WTC11 (cell line): Measurements from ENCODE around the gene PRKAB2. TPM values are rescaled to one million over a fixed set of nuclear protein-coding genes. Genes with fewer than 3 reads are reported as not detected.

Experiments
- ATAC-seq: fragments of 200-7000 bp; cut with Tn5 transposase; 2 replicates; pipeline ENCODE4 v1.10.0; 2021; ENCODE audit warnings: mild to moderate bottlenecking, moderate library complexity
- CTCF ChIA-PET: fragments of 300-600 bp; sonication (Branson Sonifier 250); formaldehyde crosslinking; loops from one replicate; lab custom pipeline; 2021; ENCODE audit warnings: antibody characterized with exemption; lab: Charles Lee
- POLR2A ChIA-PET: fragments of 350-600 bp; sonication (Branson Sonifier 250); formaldehyde crosslinking; loops from one replicate; lab custom pipeline; 2021; ENCODE audit warnings: antibody characterized with exemption; lab: Charles Lee
- DNase-seq: peaks from one replicate; pipeline ENCODE4 v3.0.0; 2021; ENCODE audit warnings: low spot score
- H3K27ac Mint-ChIP-seq: 2 replicates; pipeline ENCODE4 v1.8.0; 2021; ENCODE audit warnings: mixed read lengths
- H3K27me3 Mint-ChIP-seq: 2 replicates; pipeline ENCODE4 v1.8.0; 2021; ENCODE audit warnings: low read depth, mild to moderate bottlenecking, moderate library complexity, mixed read lengths
- H3K36me3 Mint-ChIP-seq: 2 replicates; pipeline ENCODE4 v1.8.0; 2021; ENCODE audit warnings: mixed read lengths
- H3K4me1 Mint-ChIP-seq: 2 replicates; pipeline ENCODE4 v1.8.0; 2022; ENCODE audit warnings: mixed read lengths
- H3K4me3 Mint-ChIP-seq: 2 replicates; pipeline ENCODE4 v1.8.0; 2021; ENCODE audit warnings: mild to moderate bottlenecking, moderate library complexity, mixed read lengths
- H3K9me3 Mint-ChIP-seq: 2 replicates; pipeline ENCODE4 v1.8.0; 2021; ENCODE audit warnings: mixed read lengths
- ATF1 ChIP-seq: sonication (generic); formaldehyde crosslinking; IDR thresholded peaks from 2 replicates; pipeline ENCODE4 v1.8.1; 2023; ENCODE audit warnings: mild to moderate bottlenecking, moderate library complexity, missing genetic modification reagents
- ELF4 ChIP-seq: sonication (generic); formaldehyde crosslinking; IDR thresholded peaks from 2 replicates; pipeline ENCODE4 v1.8.1; 2022; ENCODE audit warnings: low read depth, mild to moderate bottlenecking, moderate library complexity, missing genetic modification reagents
- FOXP1 ChIP-seq: sonication (generic); formaldehyde crosslinking; IDR thresholded peaks from 2 replicates; pipeline ENCODE4 v1.8.0; 2022; ENCODE audit warnings: missing genetic modification reagents, mild to moderate bottlenecking, moderate library complexity, borderline replicate concordance
- GABPB1 ChIP-seq: sonication (generic); formaldehyde crosslinking; IDR thresholded peaks from 2 replicates; pipeline ENCODE4 v1.8.1; 2023; ENCODE audit warnings: mild to moderate bottlenecking, missing genetic modification reagents
- IRF2 ChIP-seq: sonication (generic); formaldehyde crosslinking; IDR thresholded peaks from 2 replicates; pipeline ENCODE4 v1.8.0; 2022; ENCODE audit warnings: low read depth, missing genetic modification reagents, borderline replicate concordance
- NFE2L1 ChIP-seq: sonication (generic); formaldehyde crosslinking; IDR thresholded peaks from 2 replicates; pipeline ENCODE4 v1.8.1; 2023; ENCODE audit warnings: missing genetic modification reagents
- NFYB ChIP-seq: sonication (generic); formaldehyde crosslinking; conservative IDR thresholded peaks from 2 replicates; pipeline ENCODE4 v1.8.0; 2022; ENCODE audit warnings: low read depth, missing genetic modification reagents
- OVOL2 ChIP-seq: fragments of 250-450 bp; sonication (Bioruptor Pico); IDR thresholded peaks from 2 replicates; pipeline ENCODE4 v1.9.0; 2021; ENCODE audit warnings: mild to moderate bottlenecking, borderline replicate concordance
- RELA ChIP-seq: sonication (generic); formaldehyde crosslinking; IDR thresholded peaks from 2 replicates; pipeline ENCODE4 v1.8.1; 2022; ENCODE audit warnings: missing genetic modification reagents, mild to moderate bottlenecking, borderline replicate concordance
- RORB ChIP-seq: fragments of 250-450 bp; sonication (Bioruptor Pico); IDR thresholded peaks from 2 replicates; pipeline ENCODE4 v1.9.0; 2021; ENCODE audit warnings: mild to moderate bottlenecking
- SMAD4 ChIP-seq: sonication (generic); formaldehyde crosslinking; IDR thresholded peaks from 2 replicates; pipeline ENCODE4 v1.8.0; 2022; ENCODE audit warnings: mild to moderate bottlenecking, missing genetic modification reagents
- TCF7 ChIP-seq: sonication (generic); formaldehyde crosslinking; IDR thresholded peaks from 2 replicates; pipeline ENCODE4 v1.8.0; 2022; ENCODE audit warnings: mild to moderate bottlenecking, low read depth, missing genetic modification reagents, moderate library complexity
- ZNF219 ChIP-seq: sonication (generic); formaldehyde crosslinking; IDR thresholded peaks from 2 replicates; pipeline ENCODE4 v1.8.0; 2023; ENCODE audit warnings: missing genetic modification reagents, mild to moderate bottlenecking, borderline replicate concordance
- ZNF232 ChIP-seq: sonication (generic); formaldehyde crosslinking; IDR thresholded peaks from 2 replicates; pipeline ENCODE4 v1.8.0; 2022; ENCODE audit warnings: mild to moderate bottlenecking, missing genetic modification reagents
- ZNF263 ChIP-seq: sonication (generic); formaldehyde crosslinking; IDR thresholded peaks from 2 replicates; pipeline ENCODE4 v1.8.1; 2022; ENCODE audit warnings: low read depth, mild to moderate bottlenecking, moderate library complexity, missing genetic modification reagents
- ZNF671 ChIP-seq: fragments of 250-450 bp; sonication (Bioruptor Pico); IDR thresholded peaks from 2 replicates; pipeline ENCODE4 v1.8.0; 2021; ENCODE audit warnings: mild to moderate bottlenecking
- total RNA-seq: library from RNA; stranded (reverse); gene quantifications from 3 replicates; pipeline ENCODE4 v1.2.3, GENCODE V29; 2021
- TF ChIP-seq, protein P1 (sequence below): sonication (generic); formaldehyde crosslinking; IDR thresholded peaks from 2 replicates; pipeline ENCODE4 v1.8.1; 2022; ENCODE audit warnings: low read depth, missing genetic modification reagents, borderline replicate concordance
- TF ChIP-seq, protein P2 (sequence below): sonication (generic); formaldehyde crosslinking; IDR thresholded peaks from 2 replicates; pipeline ENCODE4 v1.8.1; 2023; ENCODE audit warnings: mild to moderate bottlenecking, missing genetic modification reagents, moderate library complexity
- TF ChIP-seq, protein P3 (sequence below): sonication (generic); formaldehyde crosslinking; IDR thresholded peaks from 2 replicates; pipeline ENCODE4 v1.8.0; 2023; ENCODE audit warnings: missing genetic modification reagents, mild to moderate bottlenecking, borderline replicate concordance
- TF ChIP-seq, protein P4 (sequence below): sonication (generic); formaldehyde crosslinking; IDR thresholded peaks from 2 replicates; pipeline ENCODE4 v1.8.0; 2022; ENCODE audit warnings: mild to moderate bottlenecking, missing genetic modification reagents
- TF ChIP-seq, protein P5 (sequence below): sonication (generic); formaldehyde crosslinking; IDR thresholded peaks from 2 replicates; pipeline ENCODE4 v1.8.1; 2023; ENCODE audit warnings: mild to moderate bottlenecking, missing genetic modification reagents, borderline replicate concordance
- TF ChIP-seq, protein P6 (sequence below): fragments of 250-450 bp; sonication (Bioruptor Pico); IDR thresholded peaks from 2 replicates; pipeline ENCODE4 v2.1.2; 2022; ENCODE audit warnings: mild to moderate bottlenecking, moderate library complexity

The PRKAB2 gene
- total RNA-seq, 1 experiment from 2014 or later = 28.3 TPM

DNA sequence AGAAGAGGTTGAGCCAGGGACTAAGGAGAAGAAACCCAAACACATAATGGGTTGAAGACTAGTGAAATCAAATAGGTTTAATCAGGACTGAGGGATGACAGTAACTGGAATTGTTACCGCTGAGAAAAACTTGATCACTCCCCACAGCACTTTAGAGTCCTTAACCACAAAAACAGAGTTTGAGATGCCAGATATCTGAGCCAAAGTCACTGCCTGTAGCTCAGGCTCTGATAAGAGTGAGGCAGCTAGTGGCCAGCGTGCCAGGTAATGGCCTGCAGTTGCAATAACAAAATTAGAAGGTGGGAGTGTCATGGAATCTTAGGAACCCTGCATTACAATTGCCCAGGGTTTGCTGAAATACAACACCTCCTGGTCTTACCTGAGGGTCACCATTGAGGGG is 48.0 kb downstream of the PRKAB2 start:
- Mint-ChIP-seq H3K4me3 (no peak overlapping the region), H3K36me3 (no peaks in the 10 kb centered on the region), H3K9me3 (0 out of 2 replicates have a peak, but pooled peaks cover 3% of the 10 kb centered on the region), H3K27ac (no peak overlapping the region), H3K4me1 (peaks cover 9% of the 10 kb centered on the region), H3K27me3 (no peaks in the 10 kb centered on the region)
- DNase-seq (no peak), ATAC-seq (peak; percentile 43; the same call in 1 of the 2 replicates)
- ChIA-PET POLR2A (no interaction called here), CTCF (no interaction called here)
- TF ChIP-seq IRF2 = no peak
- TF ChIP-seq, protein P1, sequence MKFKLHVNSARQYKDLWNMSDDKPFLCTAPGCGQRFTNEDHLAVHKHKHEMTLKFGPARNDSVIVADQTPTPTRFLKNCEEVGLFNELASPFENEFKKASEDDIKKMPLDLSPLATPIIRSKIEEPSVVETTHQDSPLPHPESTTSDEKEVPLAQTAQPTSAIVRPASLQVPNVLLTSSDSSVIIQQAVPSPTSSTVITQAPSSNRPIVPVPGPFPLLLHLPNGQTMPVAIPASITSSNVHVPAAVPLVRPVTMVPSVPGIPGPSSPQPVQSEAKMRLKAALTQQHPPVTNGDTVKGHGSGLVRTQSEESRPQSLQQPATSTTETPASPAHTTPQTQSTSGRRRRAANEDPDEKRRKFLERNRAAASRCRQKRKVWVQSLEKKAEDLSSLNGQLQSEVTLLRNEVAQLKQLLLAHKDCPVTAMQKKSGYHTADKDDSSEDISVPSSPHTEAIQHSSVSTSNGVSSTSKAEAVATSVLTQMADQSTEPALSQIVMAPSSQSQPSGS (CRISPR knock-in tag) = no peak
- no peak for TF ChIP-seq SMAD4
- TF ChIP-seq FOXP1 (CRISPR knock-in tag) = no peak
- TF ChIP-seq GABPB1 = no peak
- TF ChIP-seq, protein P2, sequence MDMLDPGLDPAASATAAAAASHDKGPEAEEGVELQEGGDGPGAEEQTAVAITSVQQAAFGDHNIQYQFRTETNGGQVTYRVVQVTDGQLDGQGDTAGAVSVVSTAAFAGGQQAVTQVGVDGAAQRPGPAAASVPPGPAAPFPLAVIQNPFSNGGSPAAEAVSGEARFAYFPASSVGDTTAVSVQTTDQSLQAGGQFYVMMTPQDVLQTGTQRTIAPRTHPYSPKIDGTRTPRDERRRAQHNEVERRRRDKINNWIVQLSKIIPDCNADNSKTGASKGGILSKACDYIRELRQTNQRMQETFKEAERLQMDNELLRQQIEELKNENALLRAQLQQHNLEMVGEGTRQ (CRISPR knock-in tag) = no peak
- TF ChIP-seq ZNF232 (CRISPR knock-in tag) = no peak

DNA sequence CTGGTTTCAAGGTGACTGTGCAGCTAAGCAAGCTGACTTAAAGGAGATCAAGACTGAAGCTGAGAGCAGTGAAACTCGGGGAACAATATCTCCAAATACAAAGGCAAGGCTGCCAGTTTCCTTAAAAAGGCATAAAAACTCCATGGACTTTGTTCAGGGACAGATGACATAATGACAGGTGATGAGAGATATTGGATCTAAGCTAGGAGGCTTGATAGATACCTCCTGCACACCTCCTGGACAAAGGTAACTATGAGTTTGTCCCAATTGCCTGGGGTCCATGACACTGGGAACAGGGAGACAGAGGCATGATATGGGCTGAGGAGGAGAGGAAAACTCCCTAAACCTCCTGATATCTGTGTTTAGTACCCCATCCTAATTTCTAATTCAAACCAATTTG is 55.2 kb downstream of the PRKAB2 start:
- CTCF ChIA-PET = no interaction called here
- ATAC-seq = no peak
- DNase-seq = no peak
- no peaks in the 10 kb centered on the region for H3K36me3 Mint-ChIP-seq
- H3K27me3 Mint-ChIP-seq = no peaks in the 10 kb centered on the region
- H3K4me3 Mint-ChIP-seq = no peak overlapping the region
- H3K4me1 Mint-ChIP-seq = 0 out of 2 replicates have a peak, but pooled peaks cover 3% of the 10 kb centered on the region
- H3K27ac Mint-ChIP-seq = no peak overlapping the region
- POLR2A ChIA-PET = no interaction called here
- H3K9me3 Mint-ChIP-seq = peaks cover 4% of the 10 kb centered on the region; the same call in 1 of the 2 replicates
- TF ChIP-seq OVOL2 (no peak), ZNF263 (no peak), ATF1 (CRISPR knock-in tag) (no peak), RORB (CRISPR knock-in tag) (no peak), NFYB (CRISPR knock-in tag) (no peak), ZNF219 (CRISPR knock-in tag) (no peak), ZNF671 (CRISPR knock-in tag) (no peak), ELF4 (CRISPR knock-in tag) (no peak), NFE2L1 (no peak), TCF7 (CRISPR knock-in tag) (no peak), RELA (no peak)
- TF ChIP-seq, protein P3, sequence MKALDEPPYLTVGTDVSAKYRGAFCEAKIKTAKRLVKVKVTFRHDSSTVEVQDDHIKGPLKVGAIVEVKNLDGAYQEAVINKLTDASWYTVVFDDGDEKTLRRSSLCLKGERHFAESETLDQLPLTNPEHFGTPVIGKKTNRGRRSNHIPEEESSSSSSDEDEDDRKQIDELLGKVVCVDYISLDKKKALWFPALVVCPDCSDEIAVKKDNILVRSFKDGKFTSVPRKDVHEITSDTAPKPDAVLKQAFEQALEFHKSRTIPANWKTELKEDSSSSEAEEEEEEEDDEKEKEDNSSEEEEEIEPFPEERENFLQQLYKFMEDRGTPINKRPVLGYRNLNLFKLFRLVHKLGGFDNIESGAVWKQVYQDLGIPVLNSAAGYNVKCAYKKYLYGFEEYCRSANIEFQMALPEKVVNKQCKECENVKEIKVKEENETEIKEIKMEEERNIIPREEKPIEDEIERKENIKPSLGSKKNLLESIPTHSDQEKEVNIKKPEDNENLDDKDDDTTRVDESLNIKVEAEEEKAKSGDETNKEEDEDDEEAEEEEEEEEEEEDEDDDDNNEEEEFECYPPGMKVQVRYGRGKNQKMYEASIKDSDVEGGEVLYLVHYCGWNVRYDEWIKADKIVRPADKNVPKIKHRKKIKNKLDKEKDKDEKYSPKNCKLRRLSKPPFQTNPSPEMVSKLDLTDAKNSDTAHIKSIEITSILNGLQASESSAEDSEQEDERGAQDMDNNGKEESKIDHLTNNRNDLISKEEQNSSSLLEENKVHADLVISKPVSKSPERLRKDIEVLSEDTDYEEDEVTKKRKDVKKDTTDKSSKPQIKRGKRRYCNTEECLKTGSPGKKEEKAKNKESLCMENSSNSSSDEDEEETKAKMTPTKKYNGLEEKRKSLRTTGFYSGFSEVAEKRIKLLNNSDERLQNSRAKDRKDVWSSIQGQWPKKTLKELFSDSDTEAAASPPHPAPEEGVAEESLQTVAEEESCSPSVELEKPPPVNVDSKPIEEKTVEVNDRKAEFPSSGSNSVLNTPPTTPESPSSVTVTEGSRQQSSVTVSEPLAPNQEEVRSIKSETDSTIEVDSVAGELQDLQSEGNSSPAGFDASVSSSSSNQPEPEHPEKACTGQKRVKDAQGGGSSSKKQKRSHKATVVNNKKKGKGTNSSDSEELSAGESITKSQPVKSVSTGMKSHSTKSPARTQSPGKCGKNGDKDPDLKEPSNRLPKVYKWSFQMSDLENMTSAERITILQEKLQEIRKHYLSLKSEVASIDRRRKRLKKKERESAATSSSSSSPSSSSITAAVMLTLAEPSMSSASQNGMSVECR (CRISPR knock-in tag) = no peak
- TF ChIP-seq, protein P4, sequence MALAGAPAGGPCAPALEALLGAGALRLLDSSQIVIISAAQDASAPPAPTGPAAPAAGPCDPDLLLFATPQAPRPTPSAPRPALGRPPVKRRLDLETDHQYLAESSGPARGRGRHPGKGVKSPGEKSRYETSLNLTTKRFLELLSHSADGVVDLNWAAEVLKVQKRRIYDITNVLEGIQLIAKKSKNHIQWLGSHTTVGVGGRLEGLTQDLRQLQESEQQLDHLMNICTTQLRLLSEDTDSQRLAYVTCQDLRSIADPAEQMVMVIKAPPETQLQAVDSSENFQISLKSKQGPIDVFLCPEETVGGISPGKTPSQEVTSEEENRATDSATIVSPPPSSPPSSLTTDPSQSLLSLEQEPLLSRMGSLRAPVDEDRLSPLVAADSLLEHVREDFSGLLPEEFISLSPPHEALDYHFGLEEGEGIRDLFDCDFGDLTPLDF = no peak
- TF ChIP-seq, protein P5, sequence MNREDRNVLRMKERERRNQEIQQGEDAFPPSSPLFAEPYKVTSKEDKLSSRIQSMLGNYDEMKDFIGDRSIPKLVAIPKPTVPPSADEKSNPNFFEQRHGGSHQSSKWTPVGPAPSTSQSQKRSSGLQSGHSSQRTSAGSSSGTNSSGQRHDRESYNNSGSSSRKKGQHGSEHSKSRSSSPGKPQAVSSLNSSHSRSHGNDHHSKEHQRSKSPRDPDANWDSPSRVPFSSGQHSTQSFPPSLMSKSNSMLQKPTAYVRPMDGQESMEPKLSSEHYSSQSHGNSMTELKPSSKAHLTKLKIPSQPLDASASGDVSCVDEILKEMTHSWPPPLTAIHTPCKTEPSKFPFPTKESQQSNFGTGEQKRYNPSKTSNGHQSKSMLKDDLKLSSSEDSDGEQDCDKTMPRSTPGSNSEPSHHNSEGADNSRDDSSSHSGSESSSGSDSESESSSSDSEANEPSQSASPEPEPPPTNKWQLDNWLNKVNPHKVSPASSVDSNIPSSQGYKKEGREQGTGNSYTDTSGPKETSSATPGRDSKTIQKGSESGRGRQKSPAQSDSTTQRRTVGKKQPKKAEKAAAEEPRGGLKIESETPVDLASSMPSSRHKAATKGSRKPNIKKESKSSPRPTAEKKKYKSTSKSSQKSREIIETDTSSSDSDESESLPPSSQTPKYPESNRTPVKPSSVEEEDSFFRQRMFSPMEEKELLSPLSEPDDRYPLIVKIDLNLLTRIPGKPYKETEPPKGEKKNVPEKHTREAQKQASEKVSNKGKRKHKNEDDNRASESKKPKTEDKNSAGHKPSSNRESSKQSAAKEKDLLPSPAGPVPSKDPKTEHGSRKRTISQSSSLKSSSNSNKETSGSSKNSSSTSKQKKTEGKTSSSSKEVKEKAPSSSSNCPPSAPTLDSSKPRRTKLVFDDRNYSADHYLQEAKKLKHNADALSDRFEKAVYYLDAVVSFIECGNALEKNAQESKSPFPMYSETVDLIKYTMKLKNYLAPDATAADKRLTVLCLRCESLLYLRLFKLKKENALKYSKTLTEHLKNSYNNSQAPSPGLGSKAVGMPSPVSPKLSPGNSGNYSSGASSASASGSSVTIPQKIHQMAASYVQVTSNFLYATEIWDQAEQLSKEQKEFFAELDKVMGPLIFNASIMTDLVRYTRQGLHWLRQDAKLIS (CRISPR knock-in tag) = no peak
- TF ChIP-seq, protein P6, sequence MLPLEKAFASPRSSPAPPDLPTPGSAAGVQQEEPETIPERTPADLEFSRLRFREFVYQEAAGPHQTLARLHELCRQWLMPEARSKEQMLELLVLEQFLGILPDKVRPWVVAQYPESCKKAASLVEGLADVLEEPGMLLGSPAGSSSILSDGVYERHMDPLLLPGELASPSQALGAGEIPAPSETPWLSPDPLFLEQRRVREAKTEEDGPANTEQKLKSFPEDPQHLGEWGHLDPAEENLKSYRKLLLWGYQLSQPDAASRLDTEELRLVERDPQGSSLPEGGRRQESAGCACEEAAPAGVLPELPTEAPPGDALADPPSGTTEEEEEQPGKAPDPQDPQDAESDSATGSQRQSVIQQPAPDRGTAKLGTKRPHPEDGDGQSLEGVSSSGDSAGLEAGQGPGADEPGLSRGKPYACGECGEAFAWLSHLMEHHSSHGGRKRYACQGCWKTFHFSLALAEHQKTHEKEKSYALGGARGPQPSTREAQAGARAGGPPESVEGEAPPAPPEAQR (CRISPR knock-in tag) = no peak
